ENCODE measurements around the gene SP8.

SP8 gene

DNA sequence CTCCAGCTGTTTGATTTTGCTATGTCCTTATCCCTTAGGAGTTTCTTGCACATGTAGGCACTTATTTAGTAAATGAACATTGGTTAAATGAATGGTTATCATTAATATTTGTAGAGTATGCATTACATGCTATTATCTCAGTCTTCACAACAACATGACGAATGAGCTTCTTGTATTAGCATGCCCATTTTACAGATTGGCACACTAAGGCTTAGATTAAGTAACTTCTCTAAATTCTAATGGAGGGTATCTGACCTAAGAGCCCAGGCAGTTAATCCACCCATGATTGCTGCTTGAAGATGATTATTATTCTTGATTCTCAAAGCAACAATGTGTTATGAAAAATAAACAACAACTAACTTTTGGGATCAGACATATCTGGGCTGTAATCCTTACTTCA is 32.7 kb downstream of the SP8 start:
- DNase-seq (ENCODE audit: low read depth), result no peak

DNA sequence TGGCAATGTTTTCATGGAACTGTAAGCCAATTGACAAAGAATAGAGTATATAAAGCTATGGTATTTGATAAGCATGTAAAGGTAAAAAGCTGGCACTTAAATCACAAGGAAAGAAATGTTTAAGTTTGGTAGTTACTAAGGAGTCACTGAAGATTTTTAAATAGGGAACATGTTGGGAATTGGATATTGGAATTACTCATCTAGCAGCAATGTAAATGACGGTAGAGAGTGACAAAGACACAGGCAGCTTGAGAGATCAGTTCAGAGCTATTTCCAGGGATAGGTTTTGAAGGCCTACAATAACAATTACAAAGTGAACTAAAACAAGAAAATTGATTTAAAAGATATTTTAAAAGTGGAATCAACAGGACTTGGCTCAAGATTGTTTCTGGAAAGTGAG is 36.8 kb downstream of the SP8 start:
- DNase-seq (ENCODE audit: low read depth), result no peak

- DNase-seq (ENCODE audit: low read depth), result no peak
Observed at GRCh38 chr7:20748853-20749252, 37.8 kb downstream of the SP8 start.

- no peak for DNase-seq (ENCODE audit: low read depth)
Observed at GRCh38 chr7:20747001-20747400, 39.7 kb downstream of the SP8 start.

DNA sequence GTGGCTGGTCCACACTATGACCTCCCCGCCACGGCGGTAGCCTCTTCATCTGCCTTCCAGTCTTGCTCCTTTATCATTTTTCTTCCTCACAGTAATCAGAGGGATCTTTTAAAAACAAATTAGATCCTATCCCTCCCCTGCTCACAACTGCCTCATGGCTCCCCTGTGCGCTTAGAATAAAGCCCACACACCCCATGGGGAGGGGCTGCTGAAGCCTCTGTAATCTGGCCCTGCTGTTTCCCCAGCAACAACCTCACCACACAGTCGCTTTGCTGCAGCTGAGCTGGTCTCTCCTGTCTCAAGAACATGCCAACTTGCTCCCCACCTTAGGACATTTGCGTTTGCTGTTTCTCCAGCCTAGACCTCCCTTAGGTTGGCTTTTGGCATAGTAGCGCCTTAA is 41.0 kb downstream of the SP8 start:
- no peak for DNase-seq (ENCODE audit: low read depth)

GRCh38 chr7:20744954-20745446 is 41.7 kb downstream of the SP8 start:
- no peak for DNase-seq (ENCODE audit: low read depth)

- DNase-seq (ENCODE audit: low read depth), result no peak
Observed at GRCh38 chr7:20742913-20743312, 43.8 kb downstream of the SP8 start.

DNA sequence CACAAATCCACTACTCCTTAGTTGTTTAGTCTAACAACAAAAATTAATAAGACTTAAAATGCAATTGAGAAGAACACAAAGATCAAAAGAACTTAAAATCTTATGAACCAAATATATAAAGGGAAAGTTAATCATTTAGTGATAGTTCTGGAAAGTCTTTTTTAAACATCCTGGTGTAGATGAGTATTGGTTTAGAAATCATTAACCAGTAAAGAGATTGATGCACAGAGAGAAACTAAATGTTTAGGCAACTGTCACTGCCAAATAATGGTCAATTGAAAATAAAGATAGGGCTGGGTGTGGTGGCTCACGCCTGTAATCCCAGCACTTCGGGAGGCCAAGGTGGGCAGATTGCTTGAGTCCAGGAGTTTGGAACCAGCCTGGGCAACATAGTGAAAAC is 44.9 kb downstream of the SP8 start:
- DNase-seq (ENCODE audit: low read depth), result no peak

- no peak for DNase-seq (ENCODE audit: low read depth)
Observed at GRCh38 chr7:20738518-20739481, 47.9 kb downstream of the SP8 start.

DNA sequence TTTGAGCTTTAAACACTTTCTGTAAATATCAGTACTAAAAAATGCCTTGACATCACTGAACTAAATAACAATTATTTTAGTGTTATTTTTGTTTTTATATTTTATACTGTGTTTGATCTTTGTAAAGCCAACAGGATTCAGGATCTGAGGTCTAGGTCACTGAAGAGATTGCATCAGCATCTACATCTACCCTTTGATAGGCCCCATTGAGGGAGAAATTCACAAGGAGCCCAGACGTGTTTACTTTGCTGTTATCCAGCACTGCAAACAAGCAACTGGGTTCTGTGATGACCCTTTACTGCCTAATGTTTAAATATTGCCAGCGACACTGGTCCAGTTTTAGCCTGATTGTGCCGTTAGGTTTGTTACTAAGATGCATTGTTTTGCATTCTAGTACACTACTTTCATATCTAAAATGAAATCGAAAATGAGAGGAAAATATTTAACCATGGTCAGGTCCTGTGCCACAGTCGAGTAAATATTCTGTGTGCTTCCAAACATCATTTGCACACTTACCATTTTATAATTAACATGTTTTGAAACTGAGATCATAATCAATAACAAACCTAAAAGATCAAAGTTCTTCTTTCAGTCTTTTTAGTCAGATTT is 48.7 kb downstream of the SP8 start:
- DNase-seq (ENCODE audit: low read depth), result no peak

GRCh38 chr7:20735346-20736065 is 51.2 kb downstream of the SP8 start:
- DNase-seq (ENCODE audit: low read depth), result no peak
